ENCODE results near the gene MAP6.
A peak's percentile ranks its signal among the peaks of the same experiment; 100 is the strongest.

Gene MAP6

DNA sequence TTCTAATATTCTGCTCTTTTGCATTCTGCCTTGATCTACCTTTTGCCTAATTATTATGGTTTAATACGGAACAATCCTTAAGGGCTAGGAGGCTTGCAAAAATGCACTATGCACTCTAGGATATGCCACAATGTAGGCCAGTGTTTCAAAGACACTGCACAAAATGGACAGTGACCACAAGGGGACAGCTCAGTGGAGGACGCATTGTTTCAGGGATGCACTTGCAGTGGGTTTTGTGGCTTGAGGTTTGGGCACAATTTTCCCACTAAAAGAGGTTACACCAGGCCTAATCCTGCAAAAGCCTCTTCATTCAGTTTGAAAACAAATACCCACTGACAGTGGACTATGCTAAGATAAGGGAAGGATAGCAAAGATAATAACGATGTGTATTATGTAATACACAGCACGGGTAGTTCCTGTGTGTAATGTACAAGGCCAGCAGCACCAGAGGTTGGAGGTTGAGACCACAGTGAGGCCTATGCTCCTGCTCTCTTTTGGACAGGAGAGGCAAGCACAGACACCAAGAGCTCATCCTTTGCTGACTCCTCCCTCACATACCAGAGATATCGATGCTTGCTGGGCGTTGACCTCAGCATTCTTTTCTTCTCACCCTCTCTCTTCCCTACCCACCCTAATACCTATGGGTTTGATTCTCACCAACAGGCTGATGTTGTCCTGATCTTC is 12.7 kb downstream of the MAP6 start:
- in situ Hi-C loops (cut with HindIII; ENCODE audit: low sequenced_read_pairs) = no loop called here
- DNase-seq (ENCODE audit: low read depth, low spot score) = no peak
- no peak overlapping the region for H3K4me3 ChIP-seq (ENCODE audit: low read depth, low read length)
- TF ChIP-seq, protein P1, sequence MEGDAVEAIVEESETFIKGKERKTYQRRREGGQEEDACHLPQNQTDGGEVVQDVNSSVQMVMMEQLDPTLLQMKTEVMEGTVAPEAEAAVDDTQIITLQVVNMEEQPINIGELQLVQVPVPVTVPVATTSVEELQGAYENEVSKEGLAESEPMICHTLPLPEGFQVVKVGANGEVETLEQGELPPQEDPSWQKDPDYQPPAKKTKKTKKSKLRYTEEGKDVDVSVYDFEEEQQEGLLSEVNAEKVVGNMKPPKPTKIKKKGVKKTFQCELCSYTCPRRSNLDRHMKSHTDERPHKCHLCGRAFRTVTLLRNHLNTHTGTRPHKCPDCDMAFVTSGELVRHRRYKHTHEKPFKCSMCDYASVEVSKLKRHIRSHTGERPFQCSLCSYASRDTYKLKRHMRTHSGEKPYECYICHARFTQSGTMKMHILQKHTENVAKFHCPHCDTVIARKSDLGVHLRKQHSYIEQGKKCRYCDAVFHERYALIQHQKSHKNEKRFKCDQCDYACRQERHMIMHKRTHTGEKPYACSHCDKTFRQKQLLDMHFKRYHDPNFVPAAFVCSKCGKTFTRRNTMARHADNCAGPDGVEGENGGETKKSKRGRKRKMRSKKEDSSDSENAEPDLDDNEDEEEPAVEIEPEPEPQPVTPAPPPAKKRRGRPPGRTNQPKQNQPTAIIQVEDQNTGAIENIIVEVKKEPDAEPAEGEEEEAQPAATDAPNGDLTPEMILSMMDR (IDR thresholded peaks at IDR 0.05; ENCODE audit: low read depth, low read length) = no peak

GRCh38 chr11:75655605-75656004 is 13.2 kb downstream of the MAP6 start:
- in situ Hi-C loops (cut with HindIII; ENCODE audit: low sequenced_read_pairs) = no loop called here
- no peak overlapping the region for H3K4me3 ChIP-seq (ENCODE audit: low read depth, low read length)
- TF ChIP-seq, protein P1 (IDR thresholded peaks at IDR 0.05; ENCODE audit: low read depth, low read length) = no peak
- peak; percentile 45 for DNase-seq (ENCODE audit: low read depth, low spot score)

- TF ChIP-seq, protein P1 (IDR thresholded peaks at IDR 0.05; ENCODE audit: low read depth, low read length) = no peak
- in situ Hi-C loops (cut with HindIII; ENCODE audit: low sequenced_read_pairs) = no loop called here
- peak; percentile 60 for DNase-seq (ENCODE audit: low read depth, low spot score)
- H3K4me3 ChIP-seq (ENCODE audit: low read depth, low read length) = no peak overlapping the region
Observed at GRCh38 chr11:75654314-75654713, 14.5 kb downstream of the MAP6 start.

- in situ Hi-C loops (cut with HindIII; ENCODE audit: low sequenced_read_pairs) = no loop called here
- TF ChIP-seq, protein P1 (IDR thresholded peaks at IDR 0.05; ENCODE audit: low read depth, low read length) = no peak
- H3K4me3 ChIP-seq (ENCODE audit: low read depth, low read length) = no peak overlapping the region
- no peak for DNase-seq (ENCODE audit: low read depth, low spot score)
Observed at GRCh38 chr11:75653532-75653931, 15.3 kb downstream of the MAP6 start.

- DNase-seq (ENCODE audit: low read depth, low spot score) = no peak
- H3K4me3 ChIP-seq (ENCODE audit: low read depth, low read length) = no peak overlapping the region
- in situ Hi-C loops (cut with HindIII; ENCODE audit: low sequenced_read_pairs) = no loop called here
- TF ChIP-seq, protein P1 (IDR thresholded peaks at IDR 0.05; ENCODE audit: low read depth, low read length) = no peak
Observed at GRCh38 chr11:75652936-75653335, 15.9 kb downstream of the MAP6 start.

DNA sequence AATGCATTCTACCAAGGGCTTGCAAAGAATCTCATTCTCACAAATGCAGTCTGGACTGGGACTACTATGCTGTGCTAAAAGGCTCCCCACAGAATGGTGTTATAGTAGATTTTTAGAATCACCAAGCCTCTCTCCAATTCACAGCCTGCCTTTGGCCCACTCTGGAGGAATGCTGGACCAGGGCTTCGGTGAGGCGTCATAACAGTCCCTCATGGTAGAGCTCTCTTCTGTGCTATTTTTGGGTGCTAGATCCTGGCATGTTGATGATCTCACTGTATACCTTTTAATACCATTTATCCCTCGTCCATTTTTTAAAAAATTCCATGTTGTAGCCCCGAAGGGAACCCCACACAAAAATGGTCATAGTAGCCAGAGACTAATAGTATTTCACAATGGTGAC is 17.6 kb downstream of the MAP6 start:
- in situ Hi-C loops (cut with HindIII; ENCODE audit: low sequenced_read_pairs) = no loop called here
- H3K4me3 ChIP-seq (ENCODE audit: low read depth, low read length) = no peak overlapping the region
- no peak for DNase-seq (ENCODE audit: low read depth, low spot score)
- TF ChIP-seq, protein P1 (IDR thresholded peaks at IDR 0.05; ENCODE audit: low read depth, low read length) = no peak

Measured in astrocyte of the spinal cord (primary cell).